Measurements from ENCODE around the gene PRKG1.

DNA sequence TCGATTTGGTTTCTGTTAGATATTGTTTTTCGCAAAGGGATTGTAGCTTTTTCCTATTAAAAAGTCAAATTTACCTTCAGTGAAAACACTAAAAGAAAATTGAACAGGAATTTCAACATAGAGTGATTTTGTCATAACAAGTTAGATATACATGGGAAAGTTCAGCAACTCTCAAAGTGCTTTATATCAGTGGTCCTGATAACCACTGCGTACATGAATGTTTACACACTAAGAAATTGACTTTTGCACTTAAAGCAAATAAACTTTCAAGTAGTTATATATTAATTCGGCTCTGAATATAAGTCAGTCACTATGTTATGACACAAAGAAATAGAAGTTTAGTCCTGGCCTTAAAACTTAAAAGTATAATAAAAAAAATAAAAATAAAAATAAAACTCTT, 1138.5 kb downstream of the PRKG1 start:
- TF ChIP-seq, protein P1, sequence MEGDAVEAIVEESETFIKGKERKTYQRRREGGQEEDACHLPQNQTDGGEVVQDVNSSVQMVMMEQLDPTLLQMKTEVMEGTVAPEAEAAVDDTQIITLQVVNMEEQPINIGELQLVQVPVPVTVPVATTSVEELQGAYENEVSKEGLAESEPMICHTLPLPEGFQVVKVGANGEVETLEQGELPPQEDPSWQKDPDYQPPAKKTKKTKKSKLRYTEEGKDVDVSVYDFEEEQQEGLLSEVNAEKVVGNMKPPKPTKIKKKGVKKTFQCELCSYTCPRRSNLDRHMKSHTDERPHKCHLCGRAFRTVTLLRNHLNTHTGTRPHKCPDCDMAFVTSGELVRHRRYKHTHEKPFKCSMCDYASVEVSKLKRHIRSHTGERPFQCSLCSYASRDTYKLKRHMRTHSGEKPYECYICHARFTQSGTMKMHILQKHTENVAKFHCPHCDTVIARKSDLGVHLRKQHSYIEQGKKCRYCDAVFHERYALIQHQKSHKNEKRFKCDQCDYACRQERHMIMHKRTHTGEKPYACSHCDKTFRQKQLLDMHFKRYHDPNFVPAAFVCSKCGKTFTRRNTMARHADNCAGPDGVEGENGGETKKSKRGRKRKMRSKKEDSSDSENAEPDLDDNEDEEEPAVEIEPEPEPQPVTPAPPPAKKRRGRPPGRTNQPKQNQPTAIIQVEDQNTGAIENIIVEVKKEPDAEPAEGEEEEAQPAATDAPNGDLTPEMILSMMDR (IDR thresholded peaks at IDR 0.05), result no peak
- TF ChIP-seq POLR2A (IDR thresholded peaks at IDR 0.05), result no peak
